ENCODE measurements around the gene ZNF827.

ZNF827 gene

GRCh38 chr4:145719752-145720624, 218.6 kb downstream of the ZNF827 start:
- Histone ChIP-seq H3K27me3 (ENCODE audit: low read depth) (no peaks in the 10 kb centered on the region), H3K4me1 (no peaks in the 10 kb centered on the region), H3K9me3 (no peaks in the 10 kb centered on the region), H3K4me3 (no peak overlapping the region), H3K36me3 (replicated peaks) (no peaks in the 10 kb centered on the region)
- in situ Hi-C loops (cut with MboI; ENCODE audit: low sequenced_read_pairs), result no loop called here
- DNase-seq (ENCODE audit: low spot score in 2 of 2), result no peak

GRCh38 chr4:145716661-145717200, 221.9 kb downstream of the ZNF827 start:
- no peak for DNase-seq (ENCODE audit: low spot score in 2 of 2)
- in situ Hi-C loops (cut with MboI; ENCODE audit: low sequenced_read_pairs), result no loop called here
- no peak overlapping the region for H3K4me3 ChIP-seq
- 0 out of 2 replicates have a peak, but pooled peaks cover 3% of the 10 kb centered on the region for H3K27me3 ChIP-seq (ENCODE audit: low read depth)
- H3K36me3 ChIP-seq (replicated peaks), result no peaks in the 10 kb centered on the region
- H3K4me1 ChIP-seq, result no peaks in the 10 kb centered on the region
- no peaks in the 10 kb centered on the region for H3K9me3 ChIP-seq

- Histone ChIP-seq H3K4me3 (no peak overlapping the region), H3K36me3 (replicated peaks) (no peaks in the 10 kb centered on the region), H3K27me3 (ENCODE audit: low read depth) (0 out of 2 replicates have a peak, but pooled peaks cover 3% of the 10 kb centered on the region), H3K9me3 (no peaks in the 10 kb centered on the region), H3K4me1 (no peaks in the 10 kb centered on the region)
- in situ Hi-C loops (cut with MboI; ENCODE audit: low sequenced_read_pairs), result no loop called here
- DNase-seq (ENCODE audit: low spot score in 2 of 2), result no peak
Observed at GRCh38 chr4:145716200-145716599, 222.4 kb downstream of the ZNF827 start.

GRCh38 chr4:145709843-145710242, 228.8 kb downstream of the ZNF827 start:
- Histone ChIP-seq H3K4me3 (no peak overlapping the region), H3K36me3 (replicated peaks) (no peaks in the 10 kb centered on the region), H3K4me1 (no peaks in the 10 kb centered on the region), H3K27me3 (ENCODE audit: low read depth) (0 out of 2 replicates have a peak, but pooled peaks cover 3% of the 10 kb centered on the region), H3K9me3 (no peaks in the 10 kb centered on the region)
- in situ Hi-C loops (cut with MboI; ENCODE audit: low sequenced_read_pairs), result no loop called here
- DNase-seq (ENCODE audit: low spot score in 2 of 2), result no peak

- H3K36me3 ChIP-seq (replicated peaks), result no peaks in the 10 kb centered on the region
- in situ Hi-C loops (cut with MboI; ENCODE audit: low sequenced_read_pairs), result no loop called here
- H3K27me3 ChIP-seq (ENCODE audit: low read depth), result 0 out of 2 replicates have a peak, but pooled peaks cover 1% of the 10 kb centered on the region
- H3K9me3 ChIP-seq, result no peaks in the 10 kb centered on the region
- H3K4me1 ChIP-seq, result no peaks in the 10 kb centered on the region
- DNase-seq (ENCODE audit: low spot score in 2 of 2), result no peak
- no peak overlapping the region for H3K4me3 ChIP-seq
Observed at GRCh38 chr4:145709336-145709735, 229.3 kb downstream of the ZNF827 start.

All from HAP-1 (cell line).